PC-9 (cell line): Measurements from ENCODE around the gene AGBL4. TPM values are rescaled to one million over a fixed set of nuclear protein-coding genes. Genes with fewer than 3 reads are reported as not detected.

Experiments
- BruUV-seq: library from RNA; stranded (reverse); fragments of 400-500 nt; replicated peaks from 2 replicates; lab custom pipeline; 2021; lab: Mats Ljungman, UMichigan
- CTCF ChIA-PET: fragments of 300-600 bp; sonication (Branson Sonifier 250); formaldehyde crosslinking; loops from one replicate; lab custom pipeline; 2022; ENCODE audit warnings: antibody characterized with exemption; lab: Charles Lee
- POLR2A ChIA-PET: fragments of 300-600 bp; sonication (Branson Sonifier 250); formaldehyde crosslinking; loops from one replicate; lab custom pipeline; 2022; ENCODE audit warnings: antibody characterized with exemption; ENCODE audit not compliant: unreplicated experiment; lab: Charles Lee
- DNase-seq, 2 experiments: peaks; one replicate each; pipeline versions ENCODE4 v3.0.0 to v3.0.0-alpha.2; 2015 to 2022; ENCODE audit warnings: mixed read lengths in 1 of 2
- H2AFZ ChIP-seq: fragments of 200-600 bp; sonication (generic); 2 replicates; pipeline ENCODE4 v1.8.1; 2017; ENCODE audit warnings: antibody characterized with exemption
- H3F3A ChIP-seq: fragments of 200-600 bp; sonication (generic); 2 replicates; pipeline ENCODE4 v1.8.1; 2017; ENCODE audit warnings: antibody characterized with exemption, mild to moderate bottlenecking, low read depth; ENCODE audit not compliant: insufficient read depth
- H3K27ac ChIP-seq: fragments of 200-600 bp; sonication (generic); 2 replicates; pipeline ENCODE4 v1.6.1; 2016; ENCODE audit warnings: mixed run types
- H3K27me3 ChIP-seq: fragments of 200-600 bp; sonication (generic); 2 replicates; pipeline ENCODE4 v1.6.1; 2016; ENCODE audit warnings: low read depth, mixed run types; ENCODE audit not compliant: insufficient read depth
- H3K36me3 ChIP-seq: fragments of 200-600 bp; sonication (generic); 2 replicates; pipeline ENCODE4 v1.6.1; 2016; ENCODE audit warnings: low read depth, mixed run types
- H3K4me1 ChIP-seq: fragments of 200-600 bp; sonication (generic); replicated peaks from 2 replicates; pipeline ENCODE4 v1.6.1; 2016; ENCODE audit warnings: mixed run types; ENCODE audit not compliant: insufficient read depth
- H3K4me2 ChIP-seq: fragments of 200-600 bp; sonication (generic); 2 replicates; pipeline ENCODE4 v1.6.1; 2017; ENCODE audit warnings: mixed run types
- H3K4me3 ChIP-seq: fragments of 200-600 bp; sonication (generic); 2 replicates; pipeline ENCODE4 v1.6.1; 2016; ENCODE audit warnings: mixed run types
- H3K79me2 ChIP-seq: fragments of 200-600 bp; sonication (generic); 2 replicates; pipeline ENCODE4 v1.6.1; 2017; ENCODE audit warnings: low read depth, mixed run types
- H3K9me2 ChIP-seq: fragments of 200-600 bp; sonication (generic); 2 replicates; pipeline ENCODE4 v1.8.1; 2017; ENCODE audit warnings: mild to moderate bottlenecking; ENCODE audit not compliant: insufficient read depth
- H3K9me3 ChIP-seq: fragments of 200-600 bp; sonication (generic); 2 replicates; pipeline ENCODE4 v1.8.1; 2016; ENCODE audit warnings: low read depth; ENCODE audit not compliant: insufficient read depth
- H4K20me1 ChIP-seq: fragments of 200-600 bp; sonication (generic); 2 replicates; pipeline ENCODE4 v1.8.1; 2017; ENCODE audit not compliant: insufficient read depth
- EZH2 ChIP-seq: fragments of 200-600 bp; sonication (generic); IDR thresholded peaks from 2 replicates; pipeline ENCODE4 v1.8.0; 2017; ENCODE audit warnings: antibody characterized with exemption, low read depth
- intact Hi-C: fragments of 100-400 bp; cut with micrococcal nuclease; formaldehyde crosslinking; loops from one replicate; pipeline ENCODE4 v1.10.0; 2022; ENCODE audit not compliant: unreplicated experiment
- total RNA-seq: library from RNA; stranded (reverse); gene quantifications from 2 replicates; pipeline ENCODE4 v1.2.3, GENCODE V29; 2021
- TF ChIP-seq, protein P1 (sequence below): fragments of 200-600 bp; sonication (generic); conservative IDR thresholded peaks from 2 replicates; pipeline ENCODE4 v1.6.1; 2017; ENCODE audit warnings: mixed run types, antibody characterized with exemption, mild to moderate bottlenecking, moderate library complexity

AGBL4 gene
- total RNA-seq, 1 experiment from 2014 or later, result not detected

DNA sequence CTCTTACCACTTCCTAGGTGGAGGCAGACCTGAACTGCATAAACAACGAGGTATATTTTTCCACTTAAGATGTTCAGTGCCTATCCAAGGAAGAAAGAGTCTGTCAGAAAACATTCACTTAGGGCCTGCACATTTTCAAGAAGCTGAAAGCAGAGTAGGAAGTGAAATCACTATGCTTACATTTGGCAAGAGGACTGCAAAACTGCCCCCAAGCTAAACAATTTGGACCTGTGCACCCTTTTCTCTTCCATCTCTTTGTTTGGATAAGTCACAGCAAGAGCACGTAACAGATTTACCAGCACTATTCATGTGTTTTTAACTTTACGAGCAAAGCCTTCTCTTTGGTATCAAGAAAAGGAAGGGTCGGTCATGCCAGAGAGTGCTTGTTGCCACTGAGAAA is 1233.9 kb downstream of the AGBL4 start:
- H3K27ac ChIP-seq, result no peak overlapping the region
- intact Hi-C loops, result no loop called here
- DNase-seq, result no peak
- no TSS peak for BruUV-seq
- CTCF ChIA-PET, result no interaction called here
- H3K4me1 ChIP-seq, result no peaks in the 10 kb centered on the region
- no peaks in the 10 kb centered on the region for H4K20me1 ChIP-seq
- H2AFZ ChIP-seq, result no peak overlapping the region
- no peaks in the 10 kb centered on the region for H3K27me3 ChIP-seq
- TF ChIP-seq, protein P1, sequence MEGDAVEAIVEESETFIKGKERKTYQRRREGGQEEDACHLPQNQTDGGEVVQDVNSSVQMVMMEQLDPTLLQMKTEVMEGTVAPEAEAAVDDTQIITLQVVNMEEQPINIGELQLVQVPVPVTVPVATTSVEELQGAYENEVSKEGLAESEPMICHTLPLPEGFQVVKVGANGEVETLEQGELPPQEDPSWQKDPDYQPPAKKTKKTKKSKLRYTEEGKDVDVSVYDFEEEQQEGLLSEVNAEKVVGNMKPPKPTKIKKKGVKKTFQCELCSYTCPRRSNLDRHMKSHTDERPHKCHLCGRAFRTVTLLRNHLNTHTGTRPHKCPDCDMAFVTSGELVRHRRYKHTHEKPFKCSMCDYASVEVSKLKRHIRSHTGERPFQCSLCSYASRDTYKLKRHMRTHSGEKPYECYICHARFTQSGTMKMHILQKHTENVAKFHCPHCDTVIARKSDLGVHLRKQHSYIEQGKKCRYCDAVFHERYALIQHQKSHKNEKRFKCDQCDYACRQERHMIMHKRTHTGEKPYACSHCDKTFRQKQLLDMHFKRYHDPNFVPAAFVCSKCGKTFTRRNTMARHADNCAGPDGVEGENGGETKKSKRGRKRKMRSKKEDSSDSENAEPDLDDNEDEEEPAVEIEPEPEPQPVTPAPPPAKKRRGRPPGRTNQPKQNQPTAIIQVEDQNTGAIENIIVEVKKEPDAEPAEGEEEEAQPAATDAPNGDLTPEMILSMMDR, result no peak
- TF ChIP-seq EZH2, result no peak
- no peaks in the 10 kb centered on the region for H3K79me2 ChIP-seq
- H3K9me3 ChIP-seq, result no peaks in the 10 kb centered on the region
- H3K4me3 ChIP-seq, result no peak overlapping the region
- H3K36me3 ChIP-seq, result no peaks in the 10 kb centered on the region
- no peaks in the 10 kb centered on the region for H3K9me2 ChIP-seq
- no peaks in the 10 kb centered on the region for H3F3A ChIP-seq
- no peak overlapping the region for H3K4me2 ChIP-seq
- POLR2A ChIA-PET, result no interaction called here

DNA sequence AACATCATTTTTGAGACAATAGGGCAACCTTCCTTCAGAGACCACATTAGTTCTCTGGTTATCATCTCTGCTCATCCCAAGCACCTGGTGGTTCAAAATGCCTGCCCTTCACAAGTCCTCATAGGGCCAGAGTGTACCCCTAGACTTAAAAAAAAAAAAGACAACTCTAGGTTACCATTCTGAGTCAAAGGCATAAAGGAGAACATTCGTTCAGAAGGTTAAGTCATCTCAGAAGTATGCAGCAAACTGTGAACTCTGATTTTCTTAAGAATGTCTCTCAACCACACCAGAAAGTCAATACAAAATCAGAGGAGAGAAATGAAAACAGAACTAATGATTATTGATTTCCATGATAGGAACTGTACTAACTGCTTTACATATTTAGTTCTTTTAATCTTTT is 1237.9 kb downstream of the AGBL4 start:
- ChIA-PET POLR2A (no interaction called here), CTCF (no interaction called here)
- H3K9me2 ChIP-seq, result no peaks in the 10 kb centered on the region

DNA sequence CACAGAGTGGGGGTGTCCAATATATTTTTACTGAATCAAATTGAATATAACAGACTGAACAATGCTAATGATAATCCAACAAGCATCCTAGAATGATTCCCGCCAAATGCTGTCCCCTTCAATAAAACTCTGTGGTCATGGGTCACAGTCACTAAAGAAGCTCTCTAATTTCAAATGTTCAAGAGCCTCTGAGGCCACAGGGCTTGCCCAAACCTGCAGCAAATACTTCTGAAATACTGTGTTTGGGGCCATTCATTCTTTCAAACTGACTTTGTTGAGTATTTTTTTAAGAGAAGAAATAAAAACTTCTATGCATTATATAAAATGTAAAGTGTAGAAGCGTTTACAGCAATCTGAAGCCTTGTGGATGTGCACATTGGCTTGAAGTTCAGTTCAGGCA is 1239.5 kb downstream of the AGBL4 start:
- POLR2A ChIA-PET, result interaction anchor here (0.6 kb wide), 1 partner anchor 100 kb away, joined by 3 read pairs; no protein-coding TSS in a partner anchor
- Histone ChIP-seq H3K9me3 (no peaks in the 10 kb centered on the region), H3K79me2 (no peaks in the 10 kb centered on the region), H3K4me3 (no peak overlapping the region), H3K27me3 (no peaks in the 10 kb centered on the region), H3K27ac (no peak overlapping the region), H3K4me1 (no peaks in the 10 kb centered on the region), H3K4me2 (no peak overlapping the region), H3F3A (no peaks in the 10 kb centered on the region), H2AFZ (no peak overlapping the region), H4K20me1 (no peaks in the 10 kb centered on the region), H3K36me3 (no peaks in the 10 kb centered on the region), H3K9me2 (no peaks in the 10 kb centered on the region)
- DNase-seq, result no peak
- intact Hi-C loops, result no loop called here
- no TSS peak for BruUV-seq
- CTCF ChIA-PET, result no interaction called here
- TF ChIP-seq, protein P1, result no peak
- no peak for TF ChIP-seq EZH2

More for the DNA sequence above, 1237.9 kb downstream of the AGBL4 start:
- no peaks in the 10 kb centered on the region for H4K20me1 ChIP-seq
- no peak overlapping the region for H3K27ac ChIP-seq
- H3K36me3 ChIP-seq, result no peaks in the 10 kb centered on the region
- intact Hi-C loops, result no loop called here
- no peaks in the 10 kb centered on the region for H3F3A ChIP-seq
- no peaks in the 10 kb centered on the region for H3K9me3 ChIP-seq
- no peak overlapping the region for H3K4me3 ChIP-seq
- H3K4me1 ChIP-seq, result no peaks in the 10 kb centered on the region
- no peaks in the 10 kb centered on the region for H3K79me2 ChIP-seq
- H2AFZ ChIP-seq, result no peak overlapping the region
- no peaks in the 10 kb centered on the region for H3K27me3 ChIP-seq
- no peak overlapping the region for H3K4me2 ChIP-seq
- BruUV-seq, result no TSS peak
- no peak for DNase-seq
- TF ChIP-seq, protein P1, result no peak
- TF ChIP-seq EZH2, result no peak
